NCI-H1105 treated with DMSO at 0.1 percent for 48 hours (cell line): ENCODE measurements around the gene CDK2AP2.

Experiments used
- DNase-seq: peaks from one replicate; lab custom pipeline; 2025; lab: John Stamatoyannopoulos, UW

Gene CDK2AP2

DNA sequence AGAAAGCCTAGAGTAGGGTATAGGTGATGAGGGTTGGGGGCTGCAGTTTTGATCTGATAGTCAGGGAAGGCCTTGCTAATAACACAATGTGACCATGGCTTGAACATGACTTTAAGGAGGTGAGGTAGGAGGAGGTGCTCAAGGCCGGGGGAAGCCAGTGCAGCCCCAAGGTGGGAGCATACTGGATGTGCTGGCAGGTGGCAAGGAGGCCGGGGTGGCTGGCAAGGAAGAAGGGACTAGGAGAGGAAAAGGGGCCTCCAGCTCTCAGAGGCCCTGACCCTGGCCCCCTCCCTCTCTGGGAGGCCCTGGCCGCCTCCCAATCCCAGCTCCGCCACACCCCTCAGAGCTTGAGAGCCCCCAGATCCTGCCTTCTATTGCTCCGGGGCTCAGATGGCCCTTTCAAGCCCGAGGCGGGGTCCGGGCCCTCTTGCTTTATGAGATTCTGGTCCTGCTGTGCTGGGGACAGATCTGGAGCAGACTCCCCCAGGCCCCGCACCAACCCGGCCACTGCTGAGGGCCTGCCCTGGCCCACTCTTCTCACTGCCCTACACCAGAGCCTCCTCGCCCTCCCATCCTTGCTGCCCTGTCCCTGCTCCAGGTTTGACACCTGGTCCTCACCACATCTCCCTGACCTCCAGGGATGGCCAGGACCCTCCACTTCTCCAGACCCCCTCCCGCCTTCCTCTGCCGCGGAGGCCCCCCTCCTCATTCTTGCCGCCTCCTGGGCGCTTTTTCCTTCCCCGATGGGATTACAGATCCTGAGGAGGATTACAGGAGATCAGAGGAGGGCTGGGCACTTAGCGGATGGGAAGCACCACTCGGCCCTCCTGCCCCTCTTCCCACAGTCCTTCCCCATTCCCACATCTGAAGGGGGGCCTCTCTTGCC is 4.6 kb downstream of the CDK2AP2 start:
- no peak for DNase-seq

DNA sequence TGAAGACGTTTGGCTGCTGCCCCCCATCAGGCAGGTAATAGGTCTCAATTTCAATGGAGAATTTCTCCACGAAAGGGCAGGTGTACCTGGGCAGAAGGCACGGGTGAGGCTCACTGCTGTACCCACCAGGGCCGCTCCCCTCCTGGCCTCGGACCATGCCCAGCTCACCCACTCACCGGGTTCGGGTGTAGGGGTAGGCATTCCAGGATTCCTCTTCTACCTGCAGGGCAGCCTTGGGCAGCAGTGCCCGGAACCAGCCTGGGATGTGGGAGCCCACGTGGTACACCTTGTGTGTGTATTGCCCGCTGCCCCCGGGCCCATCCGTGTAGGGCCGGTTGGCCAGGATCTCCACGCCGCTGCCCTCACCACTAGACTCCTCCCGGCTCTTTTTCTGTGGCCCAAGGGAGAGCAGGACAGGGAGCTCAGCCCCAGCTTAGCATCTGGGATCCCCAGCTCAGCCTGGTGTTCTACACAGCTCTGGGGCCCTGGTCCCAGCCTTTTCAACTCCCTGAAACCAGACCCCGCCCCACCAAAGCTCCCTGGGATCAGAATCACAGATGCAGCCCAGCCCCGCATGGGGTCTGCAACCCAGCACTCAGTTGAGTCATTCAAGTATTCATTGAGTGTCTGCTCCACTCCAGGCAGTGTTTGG is 5.5 kb downstream of the CDK2AP2 start:
- DNase-seq: no peak

DNA sequence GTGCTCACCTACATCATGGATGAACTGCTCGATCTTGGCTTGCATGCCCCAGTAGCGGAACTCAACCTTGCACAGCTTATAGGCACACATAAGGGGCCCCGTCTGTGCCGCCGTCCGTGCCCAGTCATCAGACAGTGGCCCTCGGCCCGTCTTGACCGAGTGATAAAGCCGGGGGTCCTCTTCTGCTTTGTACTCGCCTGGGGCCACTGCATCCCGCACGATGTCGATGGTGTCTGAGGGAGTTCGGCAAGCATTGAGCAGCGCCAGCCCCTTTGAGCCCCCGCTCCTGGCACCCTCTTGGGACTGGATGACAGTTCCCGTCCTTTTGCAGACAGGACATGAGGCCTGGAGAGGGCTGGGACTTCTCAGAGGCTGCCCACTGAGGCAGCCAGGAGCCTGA is 6.1 kb downstream of the CDK2AP2 start:
- DNase-seq: no peak

DNA sequence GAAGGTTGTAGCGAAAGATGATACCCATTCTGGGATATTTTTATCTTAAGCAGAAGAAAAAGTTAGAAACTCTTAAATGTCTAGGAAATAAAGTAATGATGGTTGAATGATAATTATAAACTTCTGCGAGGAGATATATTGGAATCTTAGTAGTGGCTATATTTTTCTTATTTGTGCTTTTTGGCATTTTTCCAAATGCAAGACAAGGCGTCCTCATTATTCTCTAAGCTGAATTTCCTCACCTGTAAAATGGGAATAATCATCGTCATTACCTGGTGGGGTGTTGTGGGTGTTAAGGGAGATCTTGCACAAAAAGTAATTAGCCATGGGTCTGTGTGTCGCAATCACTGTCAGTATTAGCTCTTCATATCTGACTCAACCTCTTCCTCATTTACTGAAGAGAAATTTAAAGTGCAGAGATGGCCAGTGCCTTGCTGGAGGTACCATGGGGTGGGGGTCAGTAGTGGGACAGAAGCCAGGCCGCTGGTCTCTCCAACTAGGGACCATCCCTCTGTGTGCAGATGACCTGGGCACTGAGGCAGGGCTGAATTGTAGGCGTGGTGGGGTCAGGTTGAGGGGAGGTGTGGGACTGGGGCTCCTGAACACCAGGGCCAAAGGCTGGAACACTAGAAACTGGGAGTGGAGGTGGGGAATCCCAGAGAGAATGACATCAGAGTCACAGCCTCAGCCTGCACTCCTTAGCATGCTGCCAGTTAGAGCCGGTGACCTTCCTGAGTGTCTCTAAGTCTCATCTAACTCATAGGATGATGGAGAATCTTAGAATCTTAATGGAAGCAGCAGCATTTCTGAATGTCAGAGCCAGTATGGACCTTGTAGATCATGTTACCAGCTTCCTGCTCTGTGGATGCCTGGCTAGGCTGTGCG is 6.9 kb downstream of the CDK2AP2 start:
- no peak for DNase-seq

DNA sequence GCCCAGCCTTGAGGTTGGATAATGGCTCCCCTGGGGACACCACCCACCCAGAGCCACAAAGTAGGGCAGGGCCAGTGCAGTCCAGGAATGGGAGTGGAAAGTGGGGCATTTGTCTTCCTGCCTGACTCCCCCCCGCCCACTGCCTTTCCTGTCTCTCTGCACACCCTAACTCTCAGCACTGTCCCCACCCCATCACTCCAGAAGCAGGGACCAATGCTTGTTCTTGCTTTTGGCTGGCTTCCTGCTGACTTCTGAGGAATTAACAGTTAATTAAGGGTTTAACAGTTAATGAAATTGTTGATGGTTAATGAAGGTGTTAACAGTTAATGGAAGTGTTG is 7.5 kb downstream of the CDK2AP2 start:
- DNase-seq: no peak

DNA sequence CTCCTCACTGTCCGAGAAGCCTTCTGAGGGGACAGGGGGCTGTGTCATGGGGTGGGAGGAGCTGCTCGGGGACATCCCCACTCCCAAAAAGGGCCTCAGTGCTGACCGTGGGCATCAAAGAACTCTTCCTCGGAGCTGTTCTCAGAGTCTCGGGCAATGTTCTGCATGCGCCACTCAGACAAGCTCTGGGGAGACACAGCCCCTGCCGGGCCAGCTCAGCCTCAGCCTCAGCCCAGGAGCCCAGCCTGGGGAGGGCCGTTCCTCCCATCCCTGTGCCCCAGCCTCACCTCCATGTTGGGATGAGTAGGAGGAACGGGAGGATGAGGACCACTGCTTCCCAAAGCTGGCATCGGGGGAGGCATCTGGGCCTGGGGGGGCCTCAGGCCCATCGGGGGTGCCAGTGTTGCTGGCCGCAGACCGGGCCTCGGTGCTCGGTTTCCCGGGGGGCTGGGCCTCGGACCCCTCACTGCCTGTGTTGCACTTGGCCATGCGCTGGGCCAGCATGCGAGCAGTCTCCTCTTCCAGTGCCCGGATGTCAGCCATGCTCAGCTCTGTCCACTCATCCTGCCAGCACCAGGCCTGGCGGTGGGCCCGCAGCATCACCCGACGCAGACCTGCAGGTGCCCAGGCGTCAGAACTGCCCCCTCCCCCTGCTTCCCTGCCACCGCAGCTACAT is 8.0 kb downstream of the CDK2AP2 start:
- no peak for DNase-seq

DNA sequence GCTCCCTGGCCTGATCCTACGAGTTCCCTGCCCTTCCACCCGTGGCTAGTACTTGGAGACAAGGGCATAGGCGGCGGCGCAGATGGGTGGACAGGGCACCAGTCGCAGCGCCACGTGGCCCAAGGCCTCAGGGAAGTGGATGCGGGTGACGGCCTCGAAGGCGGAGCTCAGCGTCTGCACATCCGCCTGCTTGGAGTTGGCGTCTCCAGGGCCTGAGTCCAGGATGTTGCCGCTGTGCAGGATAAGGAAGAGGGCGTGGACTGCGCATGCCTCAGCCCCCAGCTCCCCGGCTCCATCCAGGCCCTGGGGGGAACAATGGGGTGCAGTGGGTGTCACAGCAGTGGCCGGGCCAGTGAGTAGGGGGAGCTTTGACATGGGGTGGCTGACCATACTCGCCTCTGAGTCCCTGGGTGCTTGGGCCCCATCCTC is 9.4 kb downstream of the CDK2AP2 start:
- no peak for DNase-seq

DNA sequence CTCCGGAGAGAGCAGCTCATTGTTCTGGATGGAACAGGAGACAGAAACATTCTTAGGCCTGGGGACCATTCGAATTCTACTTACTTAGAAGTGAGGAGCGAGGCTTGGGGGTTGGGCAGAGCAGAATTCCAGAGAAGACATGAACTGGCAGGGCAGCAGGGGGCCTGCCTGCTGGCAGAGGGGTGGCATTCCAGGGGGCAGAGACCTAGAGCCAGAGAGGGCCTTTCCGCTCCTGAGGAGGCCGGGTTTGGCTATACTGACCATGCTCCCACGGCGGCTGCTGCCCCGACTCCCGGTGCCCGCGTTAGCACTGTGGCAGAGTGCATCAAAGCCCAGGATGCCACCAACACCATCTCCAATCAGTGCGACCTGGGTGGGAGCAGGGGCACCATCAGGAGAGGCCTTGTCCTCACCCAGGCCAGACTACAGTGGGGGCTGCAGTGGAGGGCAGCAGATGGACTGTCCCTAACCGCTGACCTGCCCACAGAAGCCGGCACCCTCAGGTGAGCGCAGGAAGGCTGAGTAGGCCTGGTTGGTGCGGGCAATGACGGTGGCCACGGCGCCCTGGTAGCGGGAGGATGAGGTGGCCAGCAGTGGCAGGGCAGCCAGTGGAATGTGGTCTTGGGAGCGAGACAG is 10.2 kb downstream of the CDK2AP2 start:
- no peak for DNase-seq

DNA sequence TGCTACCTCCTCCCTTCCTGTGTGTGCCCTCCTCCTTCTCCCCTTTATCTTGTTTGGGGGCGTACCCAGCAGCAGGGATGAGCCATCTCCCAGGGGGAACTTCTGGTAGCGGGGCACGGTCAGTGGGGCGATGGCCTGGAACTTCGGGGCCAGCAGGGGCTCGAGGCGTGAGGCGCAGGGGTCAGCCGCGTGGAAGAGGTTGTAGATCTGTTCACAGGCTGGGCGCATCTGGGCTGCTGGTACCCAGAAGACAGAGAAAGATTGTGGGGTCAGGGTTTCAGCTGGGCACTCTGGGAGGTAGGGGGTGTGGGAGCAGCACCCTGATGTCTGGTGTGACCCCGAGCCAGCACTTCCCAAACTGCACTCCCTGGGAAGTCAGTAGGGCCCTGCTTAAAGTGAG is 11.8 kb downstream of the CDK2AP2 start:
- no peak for DNase-seq

DNA sequence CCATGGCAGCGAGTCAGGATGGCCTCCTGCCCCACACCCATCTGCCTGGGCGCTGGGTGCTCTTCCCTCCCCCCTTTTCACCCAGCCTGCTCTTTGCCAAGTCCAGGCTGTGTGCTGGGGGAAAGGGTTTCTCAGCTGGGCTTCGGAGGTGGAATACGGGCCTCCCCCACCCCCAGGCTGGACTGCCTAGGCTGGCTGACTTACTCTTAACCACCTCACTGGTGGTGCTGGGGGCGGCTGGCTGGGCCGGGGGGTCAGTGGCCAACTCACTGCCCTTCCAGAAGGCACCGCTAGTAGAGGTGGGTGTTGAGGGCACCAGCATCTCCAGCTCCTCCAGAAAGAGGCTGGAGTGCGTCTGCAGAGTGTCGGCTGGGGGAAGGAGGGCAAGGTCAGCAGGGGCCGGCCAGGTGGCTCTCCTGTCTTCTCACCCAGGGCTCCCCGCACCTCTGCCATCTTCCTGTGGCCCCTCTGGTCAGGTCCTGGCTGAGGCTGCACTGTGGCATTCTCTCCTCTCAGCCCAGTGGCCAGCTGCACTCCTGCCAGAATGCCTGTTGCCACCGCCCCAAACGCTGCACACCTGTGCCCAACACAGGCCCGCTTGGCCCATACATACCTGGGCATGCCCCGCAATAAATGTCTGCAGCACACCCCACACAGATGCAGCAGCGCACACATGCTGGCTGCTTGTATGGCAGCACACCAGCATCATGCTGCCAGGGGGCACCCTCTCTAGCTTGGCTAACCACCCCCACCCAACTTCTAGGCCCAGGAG is 12.5 kb downstream of the CDK2AP2 start:
- no peak for DNase-seq

DNA sequence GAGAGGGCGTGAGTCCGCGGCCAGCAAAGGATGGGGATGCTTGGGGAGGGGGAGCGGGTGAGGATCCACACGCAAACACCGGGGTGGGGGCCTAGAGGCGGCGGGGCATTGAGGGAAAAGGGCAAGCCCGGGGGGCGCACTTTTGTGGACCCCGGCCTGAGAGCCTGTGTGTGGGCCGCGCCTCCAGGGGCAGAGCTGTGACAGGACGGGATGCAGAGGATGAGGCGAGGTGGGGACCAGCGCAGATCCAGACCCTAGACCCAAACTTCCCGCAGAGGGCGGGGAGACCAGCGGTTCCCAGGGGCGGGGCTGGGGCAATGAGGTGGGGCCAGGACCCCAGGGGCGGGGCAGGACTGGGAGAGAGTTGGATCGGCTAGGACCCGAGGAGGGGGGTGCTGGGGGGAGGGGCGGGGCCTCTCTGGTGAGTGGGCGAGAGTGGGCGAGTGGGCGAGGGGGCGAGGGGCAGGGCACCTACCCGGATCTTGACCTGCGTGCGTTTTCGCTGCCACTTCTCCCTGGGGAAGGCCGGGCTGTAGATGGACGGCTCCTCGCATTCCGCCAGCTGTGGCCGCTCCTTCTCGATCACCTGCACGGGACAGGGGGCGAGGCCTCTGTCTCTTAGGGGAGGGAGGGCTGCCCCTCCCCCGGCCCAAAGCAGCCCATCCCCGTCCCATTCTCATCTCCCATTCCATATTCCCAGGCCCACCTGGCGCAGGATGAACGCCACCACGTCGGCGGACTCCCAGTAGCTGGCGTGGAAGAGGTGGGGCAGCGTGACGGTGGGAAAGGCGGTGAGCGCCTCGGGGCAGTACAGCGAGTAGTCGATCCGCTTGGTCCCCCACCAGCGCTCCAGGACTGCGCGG is 13.4 kb downstream of the CDK2AP2 start:
- no peak for DNase-seq

DNA sequence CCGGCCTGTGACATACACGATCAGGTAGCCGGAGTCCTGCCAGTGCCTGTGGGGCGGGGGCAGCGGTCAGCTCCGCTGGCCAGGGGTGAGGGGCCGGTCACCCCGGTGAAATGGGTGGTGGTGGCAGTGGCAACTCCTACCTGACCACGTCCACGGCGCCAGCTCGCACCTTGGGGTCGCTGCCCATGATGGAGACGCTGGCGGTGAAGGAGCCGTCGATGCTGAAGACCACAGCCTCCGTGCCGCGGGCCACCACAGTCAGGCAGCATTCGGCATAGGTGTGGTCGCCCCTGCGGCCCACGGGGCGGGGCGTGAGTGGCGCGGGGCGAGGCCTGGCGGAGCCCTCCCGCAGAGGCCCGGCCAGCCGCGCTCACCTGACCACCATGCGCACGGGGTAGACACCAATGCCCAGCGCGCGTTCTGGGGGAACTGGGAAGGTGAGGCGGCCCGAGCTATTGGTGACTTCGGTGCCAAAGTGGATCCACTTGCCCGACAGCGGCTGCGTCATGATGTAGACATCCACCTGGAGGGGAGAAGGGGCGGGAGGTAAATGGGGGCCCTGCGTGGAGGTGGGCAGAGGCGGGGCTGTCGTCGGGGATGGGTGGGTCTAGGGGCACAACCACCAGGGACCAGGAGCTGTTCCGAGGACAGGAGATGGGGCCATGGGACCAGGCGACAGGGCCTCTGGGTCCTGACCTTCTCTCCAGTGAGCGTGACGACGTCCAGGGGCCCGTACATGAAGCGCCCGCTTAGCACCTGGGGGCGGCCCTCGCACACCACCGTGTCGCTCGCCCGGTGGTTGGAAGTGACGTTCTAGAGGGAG is 14.2 kb downstream of the CDK2AP2 start:
- no peak for DNase-seq

DNA sequence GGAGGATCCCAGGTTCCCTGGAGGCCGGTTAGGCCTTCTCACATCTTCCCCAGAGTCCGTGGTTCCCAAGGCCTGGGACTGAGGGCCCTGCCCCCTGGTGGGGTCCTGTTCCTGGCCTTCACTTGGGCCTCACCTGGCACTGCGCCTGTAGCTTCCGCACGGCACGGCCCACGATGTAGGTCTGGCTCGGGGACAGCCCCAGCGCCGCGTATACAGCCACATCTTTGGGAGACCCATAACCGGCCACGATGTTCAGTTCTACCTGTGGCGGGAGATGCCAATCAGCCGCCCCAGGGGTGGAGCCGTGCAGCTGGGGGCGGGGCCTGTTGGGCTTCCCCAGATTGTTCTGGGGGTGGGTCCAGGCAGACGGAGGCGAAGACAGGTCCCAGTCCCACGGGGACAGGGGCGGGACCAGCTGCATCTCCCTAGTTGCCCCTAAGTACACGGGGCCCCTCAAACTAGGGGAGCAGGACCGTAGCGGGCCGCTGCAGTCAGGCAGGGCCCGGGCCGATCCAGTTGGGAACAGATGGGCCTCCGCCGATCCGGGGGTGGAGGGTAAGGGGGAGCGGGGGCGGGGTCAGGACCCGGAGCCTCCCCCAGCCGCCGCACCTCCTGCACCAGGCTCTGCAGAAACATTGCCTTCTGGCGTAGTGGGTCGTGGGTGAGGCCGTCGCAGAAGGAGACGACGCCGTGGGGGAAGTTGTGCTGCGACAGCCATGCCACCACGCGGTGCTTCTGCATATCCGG is 15.0 kb downstream of the CDK2AP2 start:
- DNase-seq: no peak

DNA sequence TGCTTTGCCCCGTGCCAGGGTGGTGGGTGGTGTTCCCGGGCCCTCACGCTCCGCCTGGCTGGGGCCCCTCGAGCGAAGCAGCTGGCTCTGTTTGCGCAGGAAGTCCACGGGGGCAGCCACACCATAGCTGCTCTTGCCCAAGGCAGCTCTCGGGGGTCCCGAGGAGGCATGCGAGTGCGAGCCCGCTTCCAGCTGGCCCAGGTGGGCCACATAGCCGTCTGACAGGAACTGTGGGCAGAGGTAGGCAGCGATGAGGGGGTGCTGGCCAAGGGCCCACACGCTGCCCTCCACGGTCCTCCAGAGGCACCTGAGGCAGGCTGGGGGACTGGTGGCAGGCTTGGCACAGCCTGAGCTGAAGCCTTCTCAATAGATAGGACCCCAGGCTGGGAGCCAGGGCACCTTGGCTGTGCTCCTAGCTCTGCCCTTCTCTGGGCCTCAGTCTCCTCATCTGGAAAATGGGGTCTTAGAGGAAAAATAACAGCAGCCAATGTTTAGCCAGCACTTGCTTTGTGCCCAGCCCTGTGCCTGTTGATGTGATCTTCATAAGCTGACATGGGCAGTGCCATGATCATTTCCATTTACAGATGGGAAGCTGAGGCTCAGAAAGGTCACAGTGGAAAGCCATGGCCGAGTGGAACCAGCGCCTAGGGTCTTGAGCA is 15.8 kb downstream of the CDK2AP2 start:
- no peak for DNase-seq

DNA sequence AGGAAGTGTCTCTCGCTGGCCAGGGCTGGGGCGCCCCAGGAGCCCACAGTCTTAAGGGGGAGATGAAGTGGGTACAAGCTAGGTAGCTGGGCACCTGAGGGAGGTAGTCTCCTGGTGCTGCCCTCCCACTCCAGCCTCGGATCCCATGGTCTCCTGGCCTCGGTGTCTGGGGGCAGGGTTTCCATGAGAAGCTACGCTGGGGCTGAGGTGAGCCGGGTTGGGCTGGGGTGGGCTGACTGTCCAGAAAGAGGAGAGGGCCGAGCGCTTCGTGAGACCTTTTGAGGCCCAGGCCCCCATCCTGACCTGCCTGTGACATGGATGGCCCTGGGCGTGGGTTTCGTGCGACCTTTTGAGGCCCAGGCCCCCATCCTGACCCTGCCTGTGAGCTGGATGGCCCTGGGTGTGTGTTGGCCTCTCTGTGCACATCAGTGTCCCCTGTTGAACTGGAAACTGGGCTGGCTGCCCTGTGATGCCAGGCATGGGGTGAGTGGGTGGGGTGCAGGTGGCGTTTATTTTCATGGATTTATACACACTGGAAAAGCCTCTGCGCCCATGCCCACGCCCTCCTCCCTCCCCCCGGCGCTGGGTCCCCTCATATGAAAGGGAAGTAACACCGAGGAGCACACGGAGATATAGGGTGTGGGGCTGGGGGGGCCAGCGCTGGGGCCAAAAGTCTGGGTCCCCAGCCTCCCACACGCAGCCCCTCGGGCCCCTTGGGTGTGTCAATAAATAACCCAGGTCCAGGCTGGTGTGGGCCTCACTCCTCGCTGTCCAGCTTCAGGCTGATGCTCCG is 16.5 kb downstream of the CDK2AP2 start:
- DNase-seq: no peak

DNA sequence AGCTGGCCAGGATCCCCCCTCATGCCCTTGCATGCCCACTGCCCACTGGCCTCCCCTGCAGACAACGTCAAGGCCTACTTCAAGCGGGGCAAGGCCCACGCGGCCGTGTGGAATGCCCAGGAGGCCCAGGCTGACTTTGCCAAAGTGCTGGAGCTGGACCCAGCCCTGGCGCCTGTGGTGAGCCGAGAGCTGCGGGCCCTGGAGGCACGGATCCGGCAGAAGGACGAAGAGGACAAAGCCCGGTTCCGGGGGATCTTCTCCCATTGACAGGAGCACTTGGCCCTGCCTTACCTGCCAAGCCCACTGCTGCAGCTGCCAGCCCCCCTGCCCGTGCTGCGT is 17.3 kb downstream of the CDK2AP2 start:
- no peak for DNase-seq
